ENCODE data around the gene CAMSAP1. TPM values are rescaled to one million over a fixed set of nuclear protein-coding genes. Genes with fewer than 3 reads are reported as not detected.

The CAMSAP1 gene
- polyA plus RNA-seq, 1 donor from 2014 or later = 58.5 TPM

- no peaks in the 10 kb centered on the region for H3K27me3 ChIP-seq (ENCODE audit: insufficient read depth, low read depth, low read length)
- no peak overlapping the region for H3K27ac ChIP-seq (ENCODE audit: low read length)
- TF ChIP-seq TAF1 (IDR thresholded peaks at IDR 0.05; ENCODE audit: low read depth) (no peak), REST (IDR thresholded peaks at IDR 0.05; ENCODE audit: borderline replicate concordance) (no peak), EZH2 (IDR thresholded peaks at IDR 0.05; ENCODE audit: borderline replicate concordance, insufficient read depth, low read length, poor library complexity, severe bottlenecking) (no peak), POLR2AphosphoS5 (IDR thresholded peaks at IDR 0.05) (no peak), MXI1 (conservative IDR thresholded peaks at IDR 0.05; ENCODE audit: poor library complexity, severe bottlenecking) (no peak), RAD21 (conservative IDR thresholded peaks at IDR 0.05) (no peak), SMC3 (conservative IDR thresholded peaks at IDR 0.05; ENCODE audit: poor library complexity) (no peak), EP300 (conservative IDR thresholded peaks at IDR 0.05; ENCODE audit: poor library complexity, severe bottlenecking) (no peak), CTCF (IDR thresholded peaks at IDR 0.05; ENCODE audit: poor library complexity, severe bottlenecking) (no peak)
- H3K9ac ChIP-seq (ENCODE audit: low read length) = no peak overlapping the region
- H3K36me3 ChIP-seq (ENCODE audit: insufficient read depth, low read length) = no peaks in the 10 kb centered on the region
- no peak overlapping the region for H3K4me3 ChIP-seq (ENCODE audit: low read length)
- H3K9me2 ChIP-seq (ENCODE audit: insufficient read depth, low read length) = no peaks in the 10 kb centered on the region
- no peaks in the 10 kb centered on the region for H3K9me3 ChIP-seq (ENCODE audit: low read length)
- H4K20me1 ChIP-seq (ENCODE audit: insufficient read depth) = no peaks in the 10 kb centered on the region
- H3K79me2 ChIP-seq (replicated peaks; ENCODE audit: insufficient read depth, low read length) = no peaks in the 10 kb centered on the region
- no peak overlapping the region for H2AFZ ChIP-seq (ENCODE audit: low read depth, low read length)
- no peak overlapping the region for H3K4me2 ChIP-seq (ENCODE audit: low read length)
- no peaks in the 10 kb centered on the region for H3F3A ChIP-seq (ENCODE audit: insufficient read depth, low read length, poor library complexity, severe bottlenecking)
These were observed 124.4 kb downstream of the CAMSAP1 start for GRCh38 chr9:135782946-135783345.

- H3K9ac ChIP-seq (ENCODE audit: low read length) = no peak overlapping the region
- TF ChIP-seq POLR2AphosphoS5 (IDR thresholded peaks at IDR 0.05) = no peak
- no peak for TF ChIP-seq REST (IDR thresholded peaks at IDR 0.05; ENCODE audit: borderline replicate concordance)
- no peak for TF ChIP-seq TAF1 (IDR thresholded peaks at IDR 0.05; ENCODE audit: low read depth)
- TF ChIP-seq EP300 (conservative IDR thresholded peaks at IDR 0.05; ENCODE audit: poor library complexity, severe bottlenecking) = no peak
- no peak for TF ChIP-seq RAD21 (conservative IDR thresholded peaks at IDR 0.05)
- TF ChIP-seq MXI1 (conservative IDR thresholded peaks at IDR 0.05; ENCODE audit: poor library complexity, severe bottlenecking) = no peak
- TF ChIP-seq EZH2 (IDR thresholded peaks at IDR 0.05; ENCODE audit: borderline replicate concordance, insufficient read depth, low read length, poor library complexity, severe bottlenecking) = no peak
- TF ChIP-seq SMC3 (conservative IDR thresholded peaks at IDR 0.05; ENCODE audit: poor library complexity) = no peak
- no peak for TF ChIP-seq CTCF (IDR thresholded peaks at IDR 0.05; ENCODE audit: poor library complexity, severe bottlenecking)
- H3K36me3 ChIP-seq (ENCODE audit: insufficient read depth, low read length) = no peaks in the 10 kb centered on the region
- no peak overlapping the region for H2AFZ ChIP-seq (ENCODE audit: low read depth, low read length)
- H3K4me3 ChIP-seq (ENCODE audit: low read length) = no peak overlapping the region
- no peaks in the 10 kb centered on the region for H3K9me2 ChIP-seq (ENCODE audit: insufficient read depth, low read length)
- H3K27ac ChIP-seq (ENCODE audit: low read length) = no peak overlapping the region
- H3K4me2 ChIP-seq (ENCODE audit: low read length) = no peak overlapping the region
- H3F3A ChIP-seq (ENCODE audit: insufficient read depth, low read length, poor library complexity, severe bottlenecking) = no peaks in the 10 kb centered on the region
- H4K20me1 ChIP-seq (ENCODE audit: insufficient read depth) = no peaks in the 10 kb centered on the region
- no peaks in the 10 kb centered on the region for H3K9me3 ChIP-seq (ENCODE audit: low read length)
- H3K79me2 ChIP-seq (replicated peaks; ENCODE audit: insufficient read depth, low read length) = no peaks in the 10 kb centered on the region
- H3K27me3 ChIP-seq (ENCODE audit: insufficient read depth, low read depth, low read length) = no peaks in the 10 kb centered on the region
These were observed 126.7 kb downstream of the CAMSAP1 start for GRCh38 chr9:135780626-135781025.

Data from neural cell (in vitro differentiated cells).